Stomach (tissue), 9 donors: Measurements from ENCODE around the gene PIGR. TPM values are rescaled to one million over a fixed set of nuclear protein-coding genes. Genes with fewer than 3 reads are reported as not detected.
"Not testable (repeated sequence)": the region's sequence is repeated elsewhere in the genome, so short reads cannot be mapped to it uniquely, and the experiment has no call there.

Experiments used
- DNase-seq, 2 donors: peaks; one replicate each; pipeline versions ENCODE4 v3.0.0 to v3.0.0-alpha.2; 2013 to 2019
- H3K27ac ChIP-seq, 5 donors: fragments of 200-600 bp in 4 of 5; sonication (generic) in 4 of 5; one replicate each; pipeline ENCODE4 v1.5.1; 2013 to 2019; ENCODE audit warnings: mild to moderate bottlenecking in 1 of 5, moderate library complexity in 1 of 5
- H3K27me3 ChIP-seq, 3 donors: fragments of 200-600 bp; sonication (generic); one replicate each; pipeline ENCODE4 v1.5.1; 2017 to 2019; ENCODE audit warnings: mixed run types in 1 of 3
- H3K36me3 ChIP-seq, 4 donors: fragments of 200-600 bp; sonication (generic); 1 replicate in 3 of 4; 2 replicates in 1 of 4; pipeline ENCODE4 v1.5.1; 2016 to 2019
- H3K4me1 ChIP-seq, 4 donors: fragments of 200-600 bp; sonication (generic); one replicate each; pipeline ENCODE4 v1.5.1; 2016 to 2019
- H3K4me3 ChIP-seq, 4 donors: fragments of 200-600 bp; sonication (generic) in 3 of 4; one replicate each; pipeline ENCODE4 v1.5.1; 2016 to 2019; ENCODE audit warnings: mild to moderate bottlenecking in 1 of 4
- H3K9me3 ChIP-seq, 4 donors: fragments of 200-600 bp; sonication (generic); one replicate each; pipeline ENCODE4 v1.5.1; 2016 to 2019
- CTCF ChIP-seq, 7 experiments: fragments of 450-650 bp in 4 of 7; fragments of 200-600 bp in 3 of 7; sonication (generic) in 3 of 7; IDR thresholded peaks; one replicate each; pipeline ENCODE4 v1.5.1; 2016 to 2019; ENCODE audit warnings: antibody characterized with exemption in 7 of 7, control low read depth in 2 of 7, mild to moderate bottlenecking in 1 of 7
- EP300 ChIP-seq: sonication (generic); formaldehyde crosslinking; IDR thresholded peaks from one replicate; pipeline ENCODE4 v1.6.1; 2017; ENCODE audit warnings: antibody characterized with exemption
- POLR2A ChIP-seq, 4 donors: fragments of 450-650 bp; IDR thresholded peaks; one replicate each; pipeline ENCODE4 v1.6.1; 2016; ENCODE audit warnings: antibody characterized with exemption in 4 of 4, control low read depth in 2 of 4, mild to moderate bottlenecking in 1 of 4, moderate library complexity in 1 of 4
- POLR2AphosphoS5 ChIP-seq, 3 donors: sonication (generic); formaldehyde crosslinking; IDR thresholded peaks; one replicate each; pipeline ENCODE4 v1.6.1; 2016; ENCODE audit warnings: antibody characterized with exemption in 3 of 3
- WGBS, 5 donors: extraction: QIAGEN DNeasy Blood & Tissue Kit in 3 of 5; methylation state at CpG; one replicate each; pipeline versions ENCODE4 v1.1.5 to v1.1.7; 2013 to 2018; 5-methylcytosine and 5-hydroxymethylcytosine counted together
- intact Hi-C: fragments of 100-400 bp; cut with DNase I; formaldehyde crosslinking; loops from one replicate; pipeline ENCODE4 v1.15.1; 2023; ENCODE audit warnings: low total_unique reads
- polyA plus RNA-seq, 3 donors: library from polyadenylated mRNA; stranded (reverse); fragments of 200-250 nt; gene quantifications; one replicate each; pipeline ENCODE4 v1.2.3, GENCODE V29; 2013
- total RNA-seq, 5 donors: library from RNA; depleted of rRNA; stranded (reverse); fragments of >200 nt; gene quantifications; one replicate each; pipeline versions ENCODE4 v1.1.0 to v1.2.3, GENCODE V29; 2014 to 2016
- donor health status: healthy with polysubstance abuse.
- donor health status: Bipolar disorder and iron deficiency.
- donor health status: healthy.

The PIGR gene
- total and polyA plus RNA-seq, 8 donors, result 6.3 to 3,112 (median 163) TPM

GRCh38 chr1:206926286-206926685 lies 20.0 kb downstream of the PIGR start:
- Histone ChIP-seq H3K9me3 (no peaks in the 10 kb centered on the region), H3K27me3 (no peaks in the 10 kb centered on the region), H3K36me3 (peaks cover 0 to 27% (median 12%) of the 10 kb centered on the region in 4 donors), H3K4me1 (peaks cover 5 to 28% (median 15%) of the 10 kb centered on the region in 4 donors), H3K4me3 (no peak overlapping the region), H3K27ac (peak overlapping the region in 1 of 5 donors; percentile 53)
- TF ChIP-seq POLR2A (IDR thresholded peaks at IDR 0.05), result no peak
- no peak for TF ChIP-seq EP300
- no peak for TF ChIP-seq CTCF (IDR thresholded peaks at IDR 0.05)
- TF ChIP-seq POLR2AphosphoS5 (IDR thresholded peaks at IDR 0.05), result no peak
- 69 to 95% (median 92%) methylated on average over 2 of the region's 2 CpGs for WGBS, 5 donors
- intact Hi-C loops, result no loop called here
- DNase-seq, result no peak

GRCh38 chr1:206925106-206925736 lies 21.0 kb downstream of the PIGR start:
- intact Hi-C loops, result no loop called here
- 75 to 85% (median 79%) methylated on average over 11 of the region's 11 CpGs for WGBS, 5 donors
- DNase-seq, result peak; percentile 52 to 71
- no peaks in the 10 kb centered on the region for H3K9me3 ChIP-seq
- H3K27me3 ChIP-seq, result no peaks in the 10 kb centered on the region
- H3K27ac ChIP-seq, result peak overlapping the region in 4 of 5 donors; percentile 10 to 57 (median 36)
- TF ChIP-seq CTCF (IDR thresholded peaks at IDR 0.05) (no peak), EP300 (no peak), POLR2A (IDR thresholded peaks at IDR 0.05) (no peak), POLR2AphosphoS5 (IDR thresholded peaks at IDR 0.05) (no peak)
- H3K36me3 ChIP-seq, result peaks cover 0 to 16% (median 7%) of the 10 kb centered on the region in 4 donors
- peaks cover 5 to 27% (median 15%) of the 10 kb centered on the region in 4 donors for H3K4me1 ChIP-seq
- no peak overlapping the region for H3K4me3 ChIP-seq

GRCh38 chr1:206924592-206925105 lies 21.6 kb downstream of the PIGR start:
- intact Hi-C loops, result no loop called here

GRCh38 chr1:206923961-206924557 lies 22.2 kb downstream of the PIGR start:
- H3K36me3 ChIP-seq, DNase-seq, intact Hi-C loops, H3K9me3 ChIP-seq, H3K27ac ChIP-seq, H3K4me3 ChIP-seq, H3K27me3 ChIP-seq: not testable (repeated sequence)
- peaks cover 5 to 23% (median 12%) of the 10 kb centered on the region in 4 donors for H3K4me1 ChIP-seq
- TF ChIP-seq POLR2A (IDR thresholded peaks at IDR 0.05), result peak in 1 of 4 donors; percentile 14
- WGBS, 5 donors, result 87 to 97% (median 95%) methylated on average over 4 of the region's 4 CpGs

More at GRCh38 chr1:206924592-206925105, 21.6 kb downstream of the PIGR start:
- TF ChIP-seq POLR2AphosphoS5 (IDR thresholded peaks at IDR 0.05) (no peak), POLR2A (IDR thresholded peaks at IDR 0.05) (no peak)
- Histone ChIP-seq H3K9me3 (no peaks in the 10 kb centered on the region), H3K27ac (peak overlapping the region in 3 of 5 donors; percentile 10 to 57 (median 46)), H3K4me1 (peaks cover 5 to 23% (median 15%) of the 10 kb centered on the region in 4 donors), H3K27me3 (no peaks in the 10 kb centered on the region), H3K36me3 (peaks cover 0 to 10% (median 4%) of the 10 kb centered on the region in 4 donors), H3K4me3 (no peak overlapping the region)
- 74 to 82% (median 81%) methylated on average over 8 of the region's 8 CpGs for WGBS, 5 donors
- DNase-seq, result no peak

GRCh38 chr1:206923009-206923960 lies 23.0 kb downstream of the PIGR start:
- Histone ChIP-seq H3K27ac (peak overlapping the region; percentile 0 to 71 (median 63)), H3K4me1 (peaks cover 5 to 23% (median 12%) of the 10 kb centered on the region in 4 donors), H3K4me3 (no peak overlapping the region), H3K36me3 (no peaks in the 10 kb centered on the region), H3K27me3 (no peaks in the 10 kb centered on the region), H3K9me3 (no peaks in the 10 kb centered on the region)
- WGBS, 5 donors, result 65 to 69% (median 66%) methylated on average over 11 to 12 of the region's 12 CpGs
- DNase-seq, result peak in 1 of 2 donors; percentile 81
- intact Hi-C loops, result no loop called here
- TF ChIP-seq CTCF (IDR thresholded peaks at IDR 0.05) (no peak), POLR2AphosphoS5 (IDR thresholded peaks at IDR 0.05) (peak in 1 of 3 donors; percentile 26), EP300 (no peak), POLR2A (IDR thresholded peaks at IDR 0.05) (no peak)
